ENCODE measurements around the gene MAML1. TPM values are rescaled to one million over a fixed set of nuclear protein-coding genes. Genes with fewer than 3 reads are reported as not detected.
A peak's percentile ranks its signal among the peaks of the same experiment; 100 is the strongest.

Gene MAML1
- total RNA-seq, 1 experiment from 2014 or later, result 34.0 TPM

GRCh38 chr5:179791881-179792611, 59.4 kb downstream of the MAML1 start:
- Histone ChIP-seq H3K4me1 (replicated peaks; ENCODE audit: insufficient read depth) (peaks cover 17% of the 10 kb centered on the region), H3K79me2 (ENCODE audit: low read depth) (peaks cover 9% of the 10 kb centered on the region; the same call in 1 of the 2 replicates), H3K27ac (no peak overlapping the region), H2AFZ (no peak overlapping the region), H4K20me1 (ENCODE audit: insufficient read depth) (no peaks in the 10 kb centered on the region), H3F3A (ENCODE audit: insufficient read depth, low read depth) (peaks cover 23% of the 10 kb centered on the region), H3K4me2 (no peak overlapping the region), H3K9me2 (ENCODE audit: insufficient read depth) (no peaks in the 10 kb centered on the region), H3K9me3 (ENCODE audit: insufficient read depth, low read depth) (no peaks in the 10 kb centered on the region), H3K36me3 (ENCODE audit: low read depth) (no peaks in the 10 kb centered on the region), H3K4me3 (no peak overlapping the region), H3K27me3 (ENCODE audit: insufficient read depth, low read depth) (no peaks in the 10 kb centered on the region)
- intact Hi-C loops (cut with micrococcal nuclease; ENCODE audit: unreplicated experiment), result no loop called here
- no peak for DNase-seq
- CTCF ChIA-PET, result no interaction called here
- TF ChIP-seq CTCF (conservative IDR thresholded peaks at IDR 0.05) (no peak), EZH2 (IDR thresholded peaks at IDR 0.05; ENCODE audit: low read depth) (no peak)
- BruUV-seq (replicated peaks), result no TSS peak
- POLR2A ChIA-PET (ENCODE audit: unreplicated experiment), result no interaction called here

- Histone ChIP-seq H3K36me3 (ENCODE audit: low read depth) (no peaks in the 10 kb centered on the region; the same call in 1 of the 2 replicates), H3K27ac (no peak overlapping the region), H2AFZ (no peak overlapping the region), H3K4me3 (no peak overlapping the region), H3K4me2 (no peak overlapping the region), H3K27me3 (ENCODE audit: insufficient read depth, low read depth) (no peaks in the 10 kb centered on the region), H3K4me1 (replicated peaks; ENCODE audit: insufficient read depth) (peaks cover 17% of the 10 kb centered on the region), H3K9me2 (ENCODE audit: insufficient read depth) (no peaks in the 10 kb centered on the region), H4K20me1 (ENCODE audit: insufficient read depth) (no peaks in the 10 kb centered on the region; the same call in 1 of the 2 replicates), H3K9me3 (ENCODE audit: insufficient read depth, low read depth) (no peaks in the 10 kb centered on the region), H3K79me2 (ENCODE audit: low read depth) (peaks cover 9% of the 10 kb centered on the region; the same call in 1 of the 2 replicates), H3F3A (ENCODE audit: insufficient read depth, low read depth) (peaks cover 29% of the 10 kb centered on the region)
- DNase-seq, result no peak
- TF ChIP-seq CTCF (conservative IDR thresholded peaks at IDR 0.05) (no peak), EZH2 (IDR thresholded peaks at IDR 0.05; ENCODE audit: low read depth) (no peak)
- ChIA-PET POLR2A (ENCODE audit: unreplicated experiment) (interaction anchor here (0.6 kb wide), 1 partner anchor 13 kb away, joined by 3 read pairs; no protein-coding TSS in a partner anchor), CTCF (no interaction called here)
- intact Hi-C loops (cut with micrococcal nuclease; ENCODE audit: unreplicated experiment), result no loop called here
- no TSS peak for BruUV-seq (replicated peaks)
These were observed 60.2 kb downstream of the MAML1 start for GRCh38 chr5:179792612-179793467.

DNA sequence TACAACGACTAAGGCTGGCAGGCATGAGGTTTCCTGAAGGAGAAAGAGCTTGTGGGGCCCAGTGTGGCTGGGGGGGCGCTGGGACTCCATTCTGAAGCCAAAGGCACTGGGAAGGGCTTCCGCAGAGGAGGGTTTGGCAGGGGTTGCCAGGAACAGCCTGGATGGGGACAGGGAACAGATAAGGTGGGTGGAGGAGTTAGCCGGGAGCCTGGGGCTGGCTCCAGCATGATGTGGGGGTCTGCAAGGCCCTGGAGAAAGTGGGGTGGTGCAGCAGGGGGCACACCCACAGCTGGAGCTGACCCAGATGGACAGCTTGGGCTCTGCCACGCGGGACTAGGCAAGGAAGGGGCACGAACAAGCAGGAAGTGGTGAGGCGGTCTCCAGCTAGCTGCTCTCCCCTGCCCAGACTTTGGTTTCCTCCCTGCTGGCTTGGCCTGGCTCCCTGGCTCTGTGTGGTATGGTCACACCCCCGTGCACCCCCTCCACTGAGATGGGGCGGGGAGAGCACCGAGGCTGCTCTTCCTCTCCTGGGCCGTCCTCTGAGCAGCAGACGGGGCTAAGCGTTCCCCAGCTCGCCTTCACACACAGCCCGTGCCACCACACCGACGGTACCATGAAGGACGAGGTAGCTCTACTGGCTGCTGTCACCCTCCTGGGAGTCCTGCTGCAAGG, 61.0 kb downstream of the MAML1 start, which contains the start of gene LTC4S:
Gene LTC4S (plus strand): TSS at position 519 of the 672 bp plus-strand sequence. CDS start 95 bp downstream, at position 614.
- no TSS peak for BruUV-seq (replicated peaks)
- peaks cover 28% of the 10 kb centered on the region for H3F3A ChIP-seq (ENCODE audit: insufficient read depth, low read depth)
- no peak for DNase-seq
- no peaks in the 10 kb centered on the region; the same call in 1 of the 2 replicates for H3K36me3 ChIP-seq (ENCODE audit: low read depth)
- CTCF ChIA-PET, result no interaction called here
- H3K27ac ChIP-seq, result no peak within 1 kb of the TSS
- no peaks in the 10 kb centered on the region for H3K27me3 ChIP-seq (ENCODE audit: insufficient read depth, low read depth)
- intact Hi-C loops (cut with micrococcal nuclease; ENCODE audit: unreplicated experiment), result loop anchor here (2.0 kb wide), 1 partner anchor 61 kb away; the partner anchor contains the start of gene MAML1
- peak within 1 kb of the TSS; percentile 93 for H3K4me2 ChIP-seq
- TF ChIP-seq EZH2 (IDR thresholded peaks at IDR 0.05; ENCODE audit: low read depth) (no peak), CTCF (conservative IDR thresholded peaks at IDR 0.05) (no peak)
- H3K4me3 ChIP-seq, result peak within 1 kb of the TSS; percentile 86
- peaks cover 9% of the 10 kb centered on the region; the same call in 1 of the 2 replicates for H3K79me2 ChIP-seq (ENCODE audit: low read depth)
- no peaks in the 10 kb centered on the region for H3K9me3 ChIP-seq (ENCODE audit: insufficient read depth, low read depth)
- peaks cover 17% of the 10 kb centered on the region for H3K4me1 ChIP-seq (replicated peaks; ENCODE audit: insufficient read depth)
- H3K9me2 ChIP-seq (ENCODE audit: insufficient read depth), result no peaks in the 10 kb centered on the region
- H2AFZ ChIP-seq, result no peak within 1 kb of the TSS
- no peaks in the 10 kb centered on the region; the same call in 1 of the 2 replicates for H4K20me1 ChIP-seq (ENCODE audit: insufficient read depth)
- POLR2A ChIA-PET (ENCODE audit: unreplicated experiment), result interaction anchor here (0.6 kb wide), 1 partner anchor 14 kb away, joined by 3 read pairs; no protein-coding TSS in a partner anchor

All from PC-9 (cell line).